GM12875 (cell line): ENCODE results near the gene TRIM54.

Experiments used
- H3K4me3 ChIP-seq: one replicate; pipeline ENCODE4 v1.5.1; 2011; ENCODE audit warnings: low read depth, low read length, control low read depth
- CTCF ChIP-seq: IDR thresholded peaks from 2 replicates; pipeline ENCODE4 v1.5.1; 2011; ENCODE audit warnings: low read depth, mild to moderate bottlenecking, control low read depth, inconsistent platforms, low read length, moderate library complexity, borderline replicate concordance; ENCODE audit not compliant: insufficient read depth

TRIM54 gene

DNA sequence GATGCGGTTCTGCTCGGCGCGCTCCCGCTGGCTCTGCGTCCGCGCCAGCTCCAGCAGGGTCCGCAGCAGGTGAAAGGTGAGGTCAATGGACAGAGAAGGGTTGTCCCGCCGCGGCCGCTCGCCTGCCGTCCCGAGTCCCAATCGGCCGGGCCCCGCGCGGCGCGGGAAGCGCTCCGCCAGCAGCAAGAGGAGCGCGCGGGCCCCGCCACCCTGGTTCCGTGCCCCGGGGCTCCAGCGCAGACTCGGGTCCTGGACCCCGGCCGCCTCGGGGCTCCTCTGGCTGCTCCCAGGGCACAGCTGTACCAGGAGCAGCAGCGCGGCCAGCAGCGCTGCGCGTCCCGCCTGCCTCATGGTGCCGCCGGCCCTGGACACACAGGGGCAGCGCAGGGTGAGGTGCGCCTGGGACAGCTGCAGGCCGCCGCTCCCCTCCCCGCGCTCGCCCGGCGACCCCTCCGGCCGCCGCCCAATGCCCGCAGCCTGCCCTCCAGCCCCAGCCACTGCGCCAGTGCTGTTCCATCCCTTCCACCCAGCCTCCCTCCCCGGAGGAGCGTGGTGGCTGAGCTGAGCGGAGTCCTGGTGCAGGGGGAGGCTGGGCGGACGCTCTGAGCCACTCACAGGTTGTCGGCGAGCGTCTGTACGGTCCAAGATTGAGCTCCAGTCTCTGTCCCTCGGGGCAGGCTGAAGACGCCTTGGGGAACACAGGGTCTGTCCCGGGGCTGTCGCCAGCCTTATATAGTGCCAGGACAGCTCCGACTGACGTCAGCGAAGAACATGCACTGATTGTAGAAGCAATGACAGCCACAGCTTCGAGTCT, 25.5 kb downstream of the TRIM54 start:
- no peak for TF ChIP-seq CTCF
- H3K4me3 ChIP-seq = no peak overlapping the region

DNA sequence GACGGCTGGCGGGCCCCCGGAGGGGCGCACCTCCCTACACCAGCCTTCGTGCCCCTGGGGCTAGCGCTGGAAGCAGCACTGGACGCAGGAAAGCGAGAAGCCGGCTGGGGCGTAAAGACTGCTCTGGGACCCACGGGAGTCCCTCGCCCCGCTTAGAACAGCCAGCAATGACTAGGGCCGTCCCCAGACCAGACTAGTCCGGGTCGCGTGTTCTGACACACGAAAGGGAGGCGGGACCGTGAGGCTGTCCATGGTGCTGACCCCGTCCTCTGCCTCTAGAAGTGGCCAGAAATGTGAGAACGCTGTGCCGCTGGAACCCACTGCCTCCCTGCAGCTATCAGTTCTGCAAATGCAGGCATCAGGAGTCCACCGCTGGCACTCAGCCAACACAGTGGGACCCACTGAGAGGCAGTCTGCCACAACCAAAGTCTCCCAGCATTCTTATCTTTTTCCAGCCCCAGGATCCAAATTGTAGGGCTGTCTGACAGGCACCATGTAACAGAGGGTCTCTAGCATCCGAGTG, 26.2 kb downstream of the TRIM54 start, which contains the start of gene UCN:
Gene UCN (minus strand): TSS at position 87 of the 523 bp plus-strand sequence. CDS start 550 bp downstream, outside the sequence.
- no peak within 1 kb of the TSS for H3K4me3 ChIP-seq
- no peak for TF ChIP-seq CTCF

DNA sequence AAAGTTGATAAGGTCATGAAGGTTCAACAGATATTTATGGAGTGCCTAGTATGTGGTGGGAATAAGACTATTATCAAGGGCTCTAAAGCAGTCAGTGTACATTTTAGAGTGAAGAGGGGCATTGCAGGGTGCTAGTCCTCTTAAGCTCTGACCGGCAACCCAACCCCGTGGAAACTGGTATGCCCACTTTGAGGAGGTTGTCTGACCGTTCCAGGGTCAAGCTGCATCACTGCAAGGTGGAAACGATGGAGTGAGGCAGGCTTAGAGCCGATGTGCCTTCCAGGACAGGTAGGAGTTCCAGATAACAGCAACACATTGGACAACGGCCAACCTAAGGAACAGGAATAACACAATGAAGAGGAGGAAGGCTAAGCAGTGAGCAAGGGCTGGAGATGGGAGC, 27.4 kb downstream of the TRIM54 start:
- TF ChIP-seq CTCF = no peak
- H3K4me3 ChIP-seq = no peak overlapping the region

DNA sequence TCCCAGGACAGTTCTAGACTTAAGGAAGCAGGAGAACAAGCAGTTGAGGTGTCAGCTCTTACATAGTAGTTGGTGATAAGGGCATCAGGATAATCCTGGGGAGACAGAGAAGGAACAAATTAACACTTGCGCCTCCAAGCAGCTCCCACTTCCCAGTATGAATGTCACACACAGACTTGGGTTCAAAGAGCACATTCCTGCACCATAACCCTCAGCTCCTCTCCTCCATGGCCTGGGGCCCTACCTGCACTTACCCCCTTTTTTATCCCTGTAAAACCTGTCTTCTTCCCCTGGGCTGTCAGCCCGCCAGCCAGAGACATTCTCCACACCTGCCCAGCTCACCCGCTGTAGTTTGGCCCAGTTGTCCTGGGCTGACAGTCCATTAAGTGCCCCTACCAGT, 29.9 kb downstream of the TRIM54 start:
- TF ChIP-seq CTCF = no peak

DNA sequence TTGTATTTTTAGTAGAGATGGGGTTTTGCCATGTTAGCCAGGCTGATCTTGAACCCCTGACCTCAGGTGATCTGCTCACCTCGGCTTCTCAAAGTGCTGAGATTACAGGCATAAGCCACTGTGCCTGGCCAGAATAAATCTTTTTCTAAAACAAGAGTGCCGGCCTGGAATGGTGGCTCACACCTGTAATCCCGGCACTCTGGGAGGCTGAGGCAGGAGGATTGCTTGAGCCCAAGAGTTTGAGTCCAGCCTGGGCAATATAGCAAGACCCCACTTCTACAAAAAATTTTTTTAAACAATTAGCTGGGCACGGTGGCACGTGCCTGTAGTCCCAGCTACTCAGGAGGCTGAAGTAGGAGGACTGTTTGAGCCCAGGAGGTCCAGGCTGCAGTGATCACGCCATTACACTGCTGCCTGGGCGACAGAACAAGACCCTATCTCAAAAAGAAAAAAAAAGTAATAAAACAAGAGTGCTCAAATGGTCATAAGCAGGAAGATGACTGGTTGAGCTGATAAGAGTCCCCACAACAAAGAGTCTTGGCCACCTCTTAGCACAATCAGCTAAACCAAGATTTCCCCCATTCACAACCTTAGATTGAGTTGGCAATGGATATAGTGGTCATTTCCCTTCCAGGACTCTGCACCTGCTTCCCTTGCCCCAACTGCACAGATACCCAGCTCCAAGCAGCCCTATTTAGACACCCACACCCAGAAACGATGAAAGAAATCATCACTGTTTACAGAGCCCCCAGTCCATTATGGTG, 31.8 kb downstream of the TRIM54 start:
- TF ChIP-seq CTCF = no peak
- H3K4me3 ChIP-seq = no peak overlapping the region

More for the DNA sequence above, 29.9 kb downstream of the TRIM54 start:
- no peak overlapping the region for H3K4me3 ChIP-seq

- TF ChIP-seq CTCF = no peak
- H3K4me3 ChIP-seq = no peak overlapping the region
Measured at GRCh38 chr2:27314709-27315108, 32.5 kb downstream of the TRIM54 start.
